HepG2 (cell line): ENCODE results near the gene TMED6. TPM values are rescaled to one million over a fixed set of nuclear protein-coding genes. Genes with fewer than 3 reads are reported as not detected.
A peak's percentile ranks its signal among the peaks of the same experiment; 100 is the strongest.

ENCODE experiments used
- BRD4 ChIP-seq: sonication (generic); formaldehyde crosslinking; IDR thresholded peaks from 2 replicates; pipeline ENCODE4 v1.4.0; 2020; ENCODE audit warnings: missing genetic modification reagents
- E2F2 ChIP-seq: sonication (generic); formaldehyde crosslinking; IDR thresholded peaks from 2 replicates; pipeline ENCODE4 v1.4.0; 2020; ENCODE audit warnings: missing genetic modification reagents, borderline replicate concordance
- JARID2 ChIP-seq: sonication (generic); formaldehyde crosslinking; IDR thresholded peaks from 2 replicates; pipeline ENCODE4 v1.8.1; 2023; ENCODE audit warnings: missing genetic modification reagents, inconsistent platforms; ENCODE audit not compliant: insufficient replicate concordance
- MAF1 ChIP-seq: sonication (generic); formaldehyde crosslinking; IDR thresholded peaks from 2 replicates; pipeline ENCODE4 v1.5.0; 2020; ENCODE audit warnings: missing genetic modification reagents, borderline replicate concordance
- MTA3 ChIP-seq: sonication (generic); formaldehyde crosslinking; IDR thresholded peaks from 2 replicates; pipeline ENCODE4 v1.4.0; 2020; ENCODE audit warnings: missing genetic modification reagents
- RFXAP ChIP-seq: sonication (generic); formaldehyde crosslinking; IDR thresholded peaks from 2 replicates; pipeline ENCODE4 v1.4.0; 2020; ENCODE audit warnings: missing genetic modification reagents, borderline replicate concordance
- RXRB ChIP-seq: IDR thresholded peaks from 2 replicates; pipeline ENCODE4 v1.6.1; 2016; ENCODE audit warnings: borderline replicate concordance, missing genetic modification reagents, missing compliant biosample characterization
- SIN3B ChIP-seq: fragments of 150-350 bp; IDR thresholded peaks from 2 replicates; pipeline ENCODE4 v1.6.1; 2014; ENCODE audit warnings: low read length
- SOX6 ChIP-seq, 2 experiments: fragments of 450-650 bp in 1 of 2; sonication (generic) in 1 of 2; formaldehyde crosslinking in 1 of 2; IDR thresholded peaks; 2 replicates each; pipeline versions ENCODE4 v1.4.0 to v1.6.1; 2017 to 2020; ENCODE audit warnings: antibody characterized with exemption in 1 of 2, mild to moderate bottlenecking in 1 of 2, missing genetic modification reagents in 1 of 2
- ZFP36 ChIP-seq: fragments of 150-350 bp; IDR thresholded peaks from 2 replicates; pipeline ENCODE4 v1.6.1; 2018; ENCODE audit warnings: borderline replicate concordance, low read length, low read depth; ENCODE audit not compliant: partially characterized antibody
- ZNF12 ChIP-seq: sonication (generic); formaldehyde crosslinking; IDR thresholded peaks from 2 replicates; pipeline ENCODE4 v1.5.0; 2020; ENCODE audit warnings: missing genetic modification reagents
- polyA plus RNA-seq, 8 experiments: library from polyadenylated mRNA; depleted of rRNA in 3 of 8; stranded (reverse) in 7 of 8; unstranded in 1 of 8; fragments of >200 nt; fragmentation: Illumina TruSeq in 4 of 8; extraction: Trizol in 4 of 8; gene quantifications; 2 replicates each; pipeline versions ENCODE4 v1.2.1 to v1.2.3, GENCODE V29; 2011 to 2016; ENCODE audit warnings: low read depth in 4 of 8, missing spikeins in 1 of 8, mixed read lengths in 1 of 8; ENCODE audit not compliant: insufficient read depth in 1 of 8
- total RNA-seq, 5 experiments: library from RNA; depleted of rRNA; stranded (reverse); fragments of >200 nt; fragmentation: Illumina TruSeq; extraction: Trizol; gene quantifications; 2 replicates each; pipeline ENCODE4 v1.2.3, GENCODE V29; 2016; ENCODE audit warnings: low read depth in 1 of 5
- TF ChIP-seq, protein P1 (sequence below): sonication (generic); formaldehyde crosslinking; IDR thresholded peaks from 2 replicates; pipeline ENCODE4 v1.4.0; 2020; ENCODE audit warnings: missing genetic modification reagents, borderline replicate concordance
- TF ChIP-seq, protein P2 (sequence below): IDR thresholded peaks from 2 replicates; pipeline ENCODE4 v1.6.1; 2016; ENCODE audit warnings: low read depth
- TF ChIP-seq, protein P3 (sequence below): sonication (generic); formaldehyde crosslinking; IDR thresholded peaks from 2 replicates; pipeline ENCODE4 v1.4.0; 2020; ENCODE audit warnings: mild to moderate bottlenecking, low read depth, missing genetic modification reagents
- TF ChIP-seq, protein P4 (sequence below): sonication (generic); formaldehyde crosslinking; IDR thresholded peaks from 2 replicates; pipeline ENCODE4 v1.5.0; 2020; ENCODE audit warnings: missing genetic modification reagents
- TF ChIP-seq, protein P5 (sequence below): sonication (generic); formaldehyde crosslinking; IDR thresholded peaks from 2 replicates; pipeline ENCODE4 v1.4.0; 2020; ENCODE audit warnings: missing genetic modification reagents

Gene TMED6
- total and polyA plus RNA-seq, 2 of the 13 experiments (the other 11 are each of a cell fraction or from before 2014, with no cell fraction given) = 9.8 to 14.4 TPM

GRCh38 chr16:69310653-69311532 lies 40.7 kb downstream of the TMED6 start, which contains the start of gene VPS4A (continued):
- TF ChIP-seq, protein P1, sequence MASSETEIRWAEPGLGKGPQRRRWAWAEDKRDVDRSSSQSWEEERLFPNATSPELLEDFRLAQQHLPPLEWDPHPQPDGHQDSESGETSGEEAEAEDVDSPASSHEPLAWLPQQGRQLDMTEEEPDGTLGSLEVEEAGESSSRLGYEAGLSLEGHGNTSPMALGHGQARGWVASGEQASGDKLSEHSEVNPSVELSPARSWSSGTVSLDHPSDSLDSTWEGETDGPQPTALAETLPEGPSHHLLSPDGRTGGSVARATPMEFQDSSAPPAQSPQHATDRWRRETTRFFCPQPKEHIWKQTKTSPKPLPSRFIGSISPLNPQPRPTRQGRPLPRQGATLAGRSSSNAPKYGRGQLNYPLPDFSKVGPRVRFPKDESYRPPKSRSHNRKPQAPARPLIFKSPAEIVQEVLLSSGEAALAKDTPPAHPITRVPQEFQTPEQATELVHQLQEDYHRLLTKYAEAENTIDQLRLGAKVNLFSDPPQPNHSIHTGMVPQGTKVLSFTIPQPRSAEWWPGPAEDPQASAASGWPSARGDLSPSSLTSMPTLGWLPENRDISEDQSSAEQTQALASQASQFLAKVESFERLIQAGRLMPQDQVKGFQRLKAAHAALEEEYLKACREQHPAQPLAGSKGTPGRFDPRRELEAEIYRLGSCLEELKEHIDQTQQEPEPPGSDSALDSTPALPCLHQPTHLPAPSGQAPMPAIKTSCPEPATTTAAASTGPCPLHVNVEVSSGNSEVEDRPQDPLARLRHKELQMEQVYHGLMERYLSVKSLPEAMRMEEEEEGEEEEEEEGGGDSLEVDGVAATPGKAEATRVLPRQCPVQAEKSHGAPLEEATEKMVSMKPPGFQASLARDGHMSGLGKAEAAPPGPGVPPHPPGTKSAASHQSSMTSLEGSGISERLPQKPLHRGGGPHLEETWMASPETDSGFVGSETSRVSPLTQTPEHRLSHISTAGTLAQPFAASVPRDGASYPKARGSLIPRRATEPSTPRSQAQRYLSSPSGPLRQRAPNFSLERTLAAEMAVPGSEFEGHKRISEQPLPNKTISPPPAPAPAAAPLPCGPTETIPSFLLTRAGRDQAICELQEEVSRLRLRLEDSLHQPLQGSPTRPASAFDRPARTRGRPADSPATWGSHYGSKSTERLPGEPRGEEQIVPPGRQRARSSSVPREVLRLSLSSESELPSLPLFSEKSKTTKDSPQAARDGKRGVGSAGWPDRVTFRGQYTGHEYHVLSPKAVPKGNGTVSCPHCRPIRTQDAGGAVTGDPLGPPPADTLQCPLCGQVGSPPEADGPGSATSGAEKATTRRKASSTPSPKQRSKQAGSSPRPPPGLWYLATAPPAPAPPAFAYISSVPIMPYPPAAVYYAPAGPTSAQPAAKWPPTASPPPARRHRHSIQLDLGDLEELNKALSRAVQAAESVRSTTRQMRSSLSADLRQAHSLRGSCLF (CRISPR knock-in tag) = no peak
- peak; percentile 53; the same call in 1 of the 2 replicates for TF ChIP-seq RXRB (CRISPR knock-in tag)
- TF ChIP-seq, protein P2, sequence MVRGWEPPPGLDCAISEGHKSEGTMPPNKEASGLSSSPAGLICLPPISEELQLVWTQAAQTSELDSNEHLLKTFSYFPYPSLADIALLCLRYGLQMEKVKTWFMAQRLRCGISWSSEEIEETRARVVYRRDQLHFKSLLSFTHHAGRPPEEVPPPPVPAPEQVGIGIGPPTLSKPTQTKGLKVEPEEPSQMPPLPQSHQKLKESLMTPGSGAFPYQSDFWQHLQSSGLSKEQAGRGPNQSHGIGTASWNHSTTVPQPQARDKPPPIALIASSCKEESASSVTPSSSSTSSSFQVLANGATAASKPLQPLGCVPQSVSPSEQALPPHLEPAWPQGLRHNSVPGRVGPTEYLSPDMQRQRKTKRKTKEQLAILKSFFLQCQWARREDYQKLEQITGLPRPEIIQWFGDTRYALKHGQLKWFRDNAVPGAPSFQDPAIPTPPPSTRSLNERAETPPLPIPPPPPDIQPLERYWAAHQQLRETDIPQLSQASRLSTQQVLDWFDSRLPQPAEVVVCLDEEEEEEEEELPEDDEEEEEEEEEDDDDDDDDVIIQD (CRISPR knock-in tag) = peak; percentile 85
- TF ChIP-seq ZFP36 = no peak
- TF ChIP-seq E2F2 (CRISPR knock-in tag) = no peak
- TF ChIP-seq ZNF12 = no peak
- TF ChIP-seq, protein P3, sequence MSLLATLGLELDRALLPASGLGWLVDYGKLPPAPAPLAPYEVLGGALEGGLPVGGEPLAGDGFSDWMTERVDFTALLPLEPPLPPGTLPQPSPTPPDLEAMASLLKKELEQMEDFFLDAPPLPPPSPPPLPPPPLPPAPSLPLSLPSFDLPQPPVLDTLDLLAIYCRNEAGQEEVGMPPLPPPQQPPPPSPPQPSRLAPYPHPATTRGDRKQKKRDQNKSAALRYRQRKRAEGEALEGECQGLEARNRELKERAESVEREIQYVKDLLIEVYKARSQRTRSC (CRISPR knock-in tag) = no peak
- TF ChIP-seq, protein P4, sequence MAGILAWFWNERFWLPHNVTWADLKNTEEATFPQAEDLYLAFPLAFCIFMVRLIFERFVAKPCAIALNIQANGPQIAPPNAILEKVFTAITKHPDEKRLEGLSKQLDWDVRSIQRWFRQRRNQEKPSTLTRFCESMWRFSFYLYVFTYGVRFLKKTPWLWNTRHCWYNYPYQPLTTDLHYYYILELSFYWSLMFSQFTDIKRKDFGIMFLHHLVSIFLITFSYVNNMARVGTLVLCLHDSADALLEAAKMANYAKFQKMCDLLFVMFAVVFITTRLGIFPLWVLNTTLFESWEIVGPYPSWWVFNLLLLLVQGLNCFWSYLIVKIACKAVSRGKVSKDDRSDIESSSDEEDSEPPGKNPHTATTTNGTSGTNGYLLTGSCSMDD = no peak
- TF ChIP-seq, protein P5, sequence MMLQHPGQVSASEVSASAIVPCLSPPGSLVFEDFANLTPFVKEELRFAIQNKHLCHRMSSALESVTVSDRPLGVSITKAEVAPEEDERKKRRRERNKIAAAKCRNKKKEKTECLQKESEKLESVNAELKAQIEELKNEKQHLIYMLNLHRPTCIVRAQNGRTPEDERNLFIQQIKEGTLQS (CRISPR knock-in tag) = peak; percentile 56; the same call in 1 of the 2 replicates
- no peak for TF ChIP-seq SOX6 (IDR thresholded peaks at IDR 0.05)
- TF ChIP-seq SOX6 (CRISPR knock-in tag; IDR thresholded peaks at IDR 0.05) = 0 out of 2 replicates have a peak, but pooled peaks have one; percentile 25
- TF ChIP-seq JARID2 (CRISPR knock-in tag) = peak; percentile 66
- no peak for TF ChIP-seq MAF1 (CRISPR knock-in tag)
- peak; percentile 27; the same call in 1 of the 2 replicates for TF ChIP-seq RFXAP (CRISPR knock-in tag)
- TF ChIP-seq BRD4 (CRISPR knock-in tag) = 0 out of 2 replicates have a peak, but pooled peaks have one; percentile 15
- no peak for TF ChIP-seq MTA3
- peak; percentile 51; the same call in 1 of the 2 replicates for TF ChIP-seq SIN3B
